Measurements from ENCODE around the gene STEAP2.

STEAP2 gene

DNA sequence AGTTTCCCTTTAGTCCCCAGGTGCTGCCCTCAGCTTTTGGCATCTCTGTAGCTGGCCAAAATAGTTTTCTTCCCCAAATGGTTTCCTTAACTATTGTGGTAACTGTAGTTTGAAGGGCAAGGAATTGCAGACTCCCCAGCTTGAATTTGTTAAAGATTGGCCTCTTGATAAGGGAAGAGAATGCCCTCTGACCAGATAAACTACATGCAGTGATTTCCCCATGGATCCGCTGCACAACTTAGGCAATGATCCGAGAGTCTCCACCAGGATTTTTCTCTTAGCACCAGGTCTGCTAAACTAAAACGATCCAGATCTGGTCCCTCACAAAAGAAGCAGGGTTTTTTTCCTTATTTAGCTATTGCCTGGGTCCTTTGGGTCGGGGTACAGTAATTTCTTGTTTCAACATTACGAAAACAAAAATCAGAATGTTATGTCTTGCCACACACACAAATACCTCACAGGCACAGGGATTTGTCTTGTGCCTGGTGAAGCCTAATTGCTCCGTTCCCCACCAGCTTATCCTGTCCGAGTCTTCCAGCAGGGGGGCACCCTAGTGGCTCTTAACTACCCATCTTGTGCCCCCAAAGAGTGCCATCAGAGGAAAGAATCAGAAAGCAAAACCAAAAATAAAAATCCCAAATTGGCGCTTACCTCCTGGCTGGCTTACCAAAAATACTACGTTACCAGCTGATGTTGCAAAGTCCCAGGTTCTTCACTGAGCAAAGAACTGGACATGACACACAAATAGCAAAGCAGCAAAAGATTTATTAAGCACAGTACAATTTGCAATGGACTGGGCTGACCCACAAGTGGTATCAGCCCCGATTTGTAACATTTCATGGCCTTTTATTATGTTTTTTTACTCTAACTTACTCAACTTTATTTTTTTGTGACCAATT, 16.4 kb upstream of the STEAP2 start:
- DNase-seq: no peak

DNA sequence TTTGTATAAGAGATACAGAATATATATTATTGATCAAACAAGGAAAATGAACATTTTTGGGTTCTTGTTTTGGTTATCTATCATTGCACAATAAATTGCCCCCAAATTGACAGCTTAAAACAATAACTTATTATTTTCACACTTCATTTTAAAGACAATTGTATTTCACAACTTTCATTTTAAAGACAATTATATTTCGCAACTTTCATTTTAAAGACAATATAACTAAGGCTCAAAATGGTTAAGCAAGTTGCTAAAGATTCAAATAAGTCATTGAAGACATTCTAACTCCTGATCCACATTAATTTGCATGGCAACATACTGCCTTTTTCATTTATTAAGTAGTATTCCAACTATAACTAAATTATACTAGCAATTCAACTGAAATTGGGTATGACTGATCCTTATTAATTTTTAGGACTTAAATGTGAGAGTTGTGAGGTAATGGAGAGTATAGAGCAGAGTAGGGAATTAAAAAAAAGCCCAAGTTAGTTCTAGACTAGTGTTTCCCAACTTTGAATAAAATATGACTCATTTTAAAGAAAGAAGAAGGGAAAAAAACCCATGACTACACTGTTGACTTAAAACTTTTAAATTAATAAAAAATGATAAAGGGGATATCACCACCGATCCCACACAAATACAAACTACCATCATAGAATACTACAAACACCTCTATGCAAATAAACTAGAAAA, 9.9 kb upstream of the STEAP2 start:
- DNase-seq: no peak

DNA sequence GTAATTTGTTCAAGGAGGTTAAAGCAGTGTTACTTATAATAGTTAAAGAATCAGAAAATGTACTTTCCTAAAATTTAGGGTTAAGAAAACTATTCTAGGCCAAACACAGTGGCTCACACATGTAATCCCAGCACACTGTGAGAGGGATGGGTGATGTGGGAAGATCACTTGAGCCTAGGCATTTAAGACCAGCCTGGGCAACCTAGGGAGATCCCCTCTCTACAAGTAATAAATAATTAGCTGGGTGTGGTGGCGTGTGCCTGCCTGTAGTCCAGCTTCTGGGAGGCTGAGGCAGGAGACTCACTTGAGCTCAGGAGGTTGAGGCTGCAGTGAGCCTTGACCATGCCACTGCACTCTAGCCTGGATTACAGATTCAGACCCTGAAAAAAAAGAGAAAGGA, 3.6 kb upstream of the STEAP2 start:
- DNase-seq: no peak

DNA sequence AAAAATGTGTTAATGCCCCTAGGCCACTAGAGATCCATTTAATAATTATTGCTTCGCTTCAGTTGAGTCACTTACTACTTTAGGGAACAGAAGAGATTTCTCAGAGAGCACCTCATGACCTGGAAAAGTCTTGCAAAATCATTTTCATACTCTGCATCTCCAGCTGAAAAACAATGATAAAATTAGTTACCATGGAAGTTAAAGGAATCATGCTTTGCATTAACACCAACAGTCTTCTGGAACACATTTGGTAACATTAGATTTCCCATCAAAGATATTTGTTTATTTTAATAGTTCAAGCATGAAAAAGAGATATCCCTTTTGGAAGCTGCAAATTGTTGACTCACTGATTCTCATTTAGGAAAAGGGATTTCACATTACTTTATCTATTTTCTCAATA, 1.8 kb upstream of the STEAP2 start:
- peak; percentile 60 to 74 for DNase-seq

DNA sequence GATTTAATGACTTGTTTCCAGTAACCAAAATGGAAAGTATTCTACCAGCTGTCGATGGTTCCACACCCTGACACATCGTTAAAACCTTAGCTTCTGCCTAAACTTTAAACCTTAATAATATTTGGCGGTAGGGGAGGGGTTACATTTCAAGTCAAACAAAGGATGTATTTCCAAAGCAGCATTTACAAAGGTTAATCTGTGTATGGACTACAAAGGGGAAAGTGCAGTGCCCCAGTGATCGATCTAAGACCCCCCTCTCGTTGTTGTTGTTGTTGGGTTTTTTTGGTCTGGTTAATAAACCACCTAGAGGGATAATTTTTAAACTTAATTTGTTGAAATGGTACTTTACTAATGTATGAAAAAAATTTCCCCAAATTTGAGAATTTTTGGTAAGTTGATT, 1.1 kb upstream of the STEAP2 start:
- DNase-seq: peak in 1 of 2 experiments; percentile 32

DNA sequence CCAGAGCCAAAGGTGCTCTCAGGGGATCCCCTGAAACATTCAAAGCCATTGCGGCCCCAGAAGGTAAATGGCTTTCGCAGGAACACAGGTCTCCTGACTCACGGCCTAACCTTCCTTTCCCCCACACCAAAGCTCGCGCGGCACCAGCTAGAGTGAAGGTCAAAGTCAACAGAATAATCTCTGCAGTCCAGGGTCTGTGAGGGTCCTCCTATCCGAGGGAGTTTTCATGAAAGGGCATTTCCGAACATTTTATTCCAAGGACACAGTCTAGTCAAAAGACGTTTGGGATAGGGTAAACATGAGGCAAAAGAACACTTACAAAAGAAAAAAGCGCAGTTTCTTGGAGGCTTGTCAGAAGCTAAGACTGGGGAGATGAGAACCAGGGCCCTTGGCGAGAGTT, 559 bp upstream of the STEAP2 start:
- peak; percentile 6 to 49 for DNase-seq

DNA sequence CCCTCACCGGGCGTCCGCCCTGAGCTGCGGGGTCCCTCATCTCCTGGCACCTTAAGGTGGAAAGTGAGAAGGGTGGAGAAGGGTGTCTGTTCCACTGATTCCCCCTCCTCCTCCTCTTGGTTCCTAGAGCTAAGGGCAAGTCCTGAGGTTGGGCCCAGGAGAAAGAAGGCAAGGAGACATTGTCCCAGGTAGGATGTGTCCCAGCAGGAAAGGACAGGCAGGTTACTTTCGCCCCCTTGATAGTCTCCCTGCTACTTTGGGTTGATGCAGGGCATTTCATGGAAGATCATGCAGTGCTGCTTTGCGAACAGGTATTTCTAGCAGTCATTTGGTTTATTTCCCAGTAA, 582 bp downstream of the STEAP2 start:
- DNase-seq: no peak

DNA sequence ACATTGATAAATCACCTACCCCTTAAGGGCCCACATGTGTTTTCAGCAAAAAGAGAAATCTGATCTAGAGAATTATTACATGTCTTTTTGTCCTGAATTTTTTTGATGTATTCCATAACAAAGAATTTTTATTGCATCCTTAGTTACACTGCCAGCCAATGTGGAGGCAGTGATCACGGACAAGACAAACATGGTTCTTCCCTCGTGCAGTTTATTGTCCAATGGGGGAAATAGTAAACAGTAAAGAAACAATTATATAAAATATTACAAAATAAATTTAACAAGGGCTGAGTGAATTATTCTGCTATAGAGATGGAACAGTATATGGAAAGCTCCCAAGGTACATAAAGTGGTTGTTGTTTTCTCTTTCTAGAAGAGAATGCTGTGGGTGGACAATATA, 2.0 kb downstream of the STEAP2 start:
- no peak for DNase-seq

DNA sequence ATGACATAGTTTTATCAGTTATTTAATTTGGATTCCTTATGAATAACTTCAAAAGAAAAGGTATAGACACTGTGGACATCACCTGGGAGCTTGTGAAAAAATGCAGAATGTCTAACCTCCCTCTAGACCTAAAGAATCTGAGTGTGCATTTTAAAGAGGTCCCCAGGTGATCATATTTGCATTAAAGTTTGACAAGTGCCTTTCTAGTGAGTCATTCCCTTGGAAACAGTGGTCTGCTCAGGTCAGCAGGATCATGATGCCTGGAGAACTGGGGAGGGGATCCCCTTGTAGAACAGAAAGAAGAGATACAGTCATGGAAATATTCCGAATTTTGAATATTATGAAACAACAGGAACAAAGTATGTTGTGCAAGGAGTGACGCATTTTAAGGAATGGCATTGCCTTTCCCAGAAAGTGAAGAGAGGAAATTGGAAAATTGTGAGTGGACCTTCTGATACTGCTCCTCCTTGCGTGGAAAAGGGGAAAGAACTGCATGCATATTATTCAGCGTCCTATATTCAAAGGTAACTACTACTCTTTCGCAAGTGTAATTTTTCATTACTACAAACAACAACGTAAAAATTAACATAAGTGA, 4.6 kb downstream of the STEAP2 start:
- DNase-seq: no peak

DNA sequence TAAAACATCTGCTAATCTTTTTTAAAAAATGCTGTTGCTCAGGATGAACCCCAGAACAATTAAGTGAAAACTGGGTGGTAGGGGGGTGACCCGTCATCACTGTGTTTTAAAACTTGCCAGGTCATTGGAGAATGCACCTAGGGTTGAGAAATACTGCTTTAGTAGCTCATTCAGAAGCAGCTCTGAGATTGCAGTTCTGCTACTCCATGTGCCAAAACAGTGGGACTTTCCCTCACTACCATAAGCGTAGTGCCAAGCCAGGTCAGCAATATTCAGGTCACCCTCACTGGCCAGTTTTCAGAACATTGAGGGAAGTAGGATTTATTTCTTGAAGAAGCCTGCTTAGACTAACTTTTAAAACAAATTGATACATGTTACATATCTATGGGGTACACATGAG, 5.2 kb downstream of the STEAP2 start:
- no peak for DNase-seq

DNA sequence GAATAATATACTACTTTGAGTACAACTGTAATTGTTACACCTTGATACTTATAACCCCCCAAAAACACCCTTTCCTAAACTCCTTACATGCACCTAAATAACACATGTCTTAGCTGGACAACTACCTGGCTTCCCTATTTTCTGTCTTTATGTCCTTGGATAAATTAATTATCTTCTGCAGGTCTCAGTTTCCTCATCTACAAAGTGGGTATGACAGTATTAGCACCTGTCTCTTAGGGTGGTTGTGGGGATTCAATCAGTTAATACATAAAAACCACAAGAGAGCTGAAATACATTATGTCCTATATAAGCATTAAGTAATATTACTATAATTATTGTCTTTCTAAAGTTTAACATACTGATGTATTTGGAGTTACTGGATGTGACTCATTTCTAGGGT, 10.8 kb downstream of the STEAP2 start:
- DNase-seq: no peak

DNA sequence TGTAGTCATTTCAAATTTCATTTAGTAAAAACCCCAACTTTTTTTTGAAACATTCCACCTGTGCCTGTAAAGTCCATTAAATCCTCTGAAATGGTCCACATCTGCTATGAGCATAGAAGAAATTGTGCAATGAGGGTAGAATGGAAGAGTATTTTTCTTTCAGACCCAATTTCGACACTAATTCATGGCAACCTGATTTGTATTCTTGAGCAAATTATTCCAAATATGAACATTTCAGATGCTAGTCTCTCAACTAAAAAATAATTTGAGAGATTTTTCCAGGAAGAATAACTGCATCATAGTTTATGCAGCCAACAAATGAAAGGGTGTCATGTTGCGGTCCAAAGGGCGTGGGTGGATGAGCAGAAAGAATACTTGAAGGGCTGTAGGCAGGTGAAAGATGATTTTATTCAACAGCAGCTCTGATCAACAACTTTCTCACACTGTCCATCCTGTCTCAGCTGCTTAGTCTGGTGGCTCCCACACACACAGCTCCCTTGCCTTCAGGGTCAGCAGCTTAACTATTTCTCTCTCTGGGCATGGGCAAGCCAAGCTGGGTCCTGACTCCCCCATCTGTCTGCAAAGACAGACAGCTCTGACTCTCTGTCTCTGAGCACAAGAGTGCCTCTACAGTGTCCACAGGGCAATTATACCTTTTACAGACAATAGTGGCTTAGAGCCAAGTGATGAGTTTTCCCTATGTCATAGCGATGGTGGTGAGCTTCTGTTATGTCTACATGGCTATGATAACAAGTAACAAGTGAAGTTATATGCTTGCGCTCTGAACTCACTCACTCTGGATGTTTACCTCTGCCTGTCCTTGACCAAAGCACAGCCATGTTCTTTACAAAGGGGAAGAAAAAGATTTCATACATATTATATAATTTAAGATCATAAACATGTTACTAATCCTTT, 11.5 kb downstream of the STEAP2 start:
- DNase-seq: peak; percentile 57 to 63

DNA sequence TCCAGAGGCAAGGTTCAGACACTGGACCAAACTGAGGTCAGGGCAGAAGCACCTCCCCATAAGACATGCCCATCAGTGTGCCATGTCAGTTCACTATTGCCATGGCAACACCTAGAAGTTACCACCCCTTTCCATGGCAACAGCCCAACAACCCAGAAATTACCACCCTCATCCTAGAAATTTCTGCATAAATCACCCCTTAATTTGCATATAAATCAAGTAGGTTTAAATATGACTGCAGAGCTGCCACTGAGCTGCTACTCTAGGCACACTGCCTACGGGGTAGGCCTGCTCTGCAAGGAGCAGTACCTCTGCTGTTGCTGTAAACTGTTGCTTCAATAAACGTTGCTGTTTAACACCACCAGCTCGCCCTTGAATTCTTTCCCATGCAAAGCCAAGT, 12.7 kb downstream of the STEAP2 start:
- peak; percentile 18 to 25 for DNase-seq

DNA sequence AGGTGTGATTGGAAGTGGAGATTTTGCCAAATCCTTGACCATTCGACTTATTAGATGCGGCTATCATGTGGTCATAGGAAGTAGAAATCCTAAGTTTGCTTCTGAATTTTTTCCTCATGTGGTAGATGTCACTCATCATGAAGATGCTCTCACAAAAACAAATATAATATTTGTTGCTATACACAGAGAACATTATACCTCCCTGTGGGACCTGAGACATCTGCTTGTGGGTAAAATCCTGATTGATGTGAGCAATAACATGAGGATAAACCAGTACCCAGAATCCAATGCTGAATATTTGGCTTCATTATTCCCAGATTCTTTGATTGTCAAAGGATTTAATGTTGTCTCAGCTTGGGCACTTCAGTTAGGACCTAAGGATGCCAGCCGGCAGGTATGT, 13.6 kb downstream of the STEAP2 start:
- DNase-seq: no peak

DNA sequence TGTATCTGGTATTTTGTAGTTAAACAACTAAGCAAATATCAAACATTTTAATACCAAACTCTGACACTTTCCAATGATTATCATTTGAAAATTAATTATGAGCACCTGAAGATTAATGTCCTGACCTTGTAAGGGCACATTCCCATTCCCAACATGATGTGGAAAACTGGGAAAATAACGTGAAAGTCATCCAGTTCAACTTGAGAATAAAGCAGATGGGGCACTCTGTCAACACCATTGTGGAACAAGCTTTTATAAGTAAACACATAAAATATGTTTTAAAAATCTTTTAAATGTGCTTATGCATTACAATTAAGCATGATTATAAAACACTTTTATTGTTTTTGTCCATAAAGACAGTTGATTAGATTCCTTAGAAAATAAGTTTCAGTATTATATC, 14.1 kb downstream of the STEAP2 start:
- DNase-seq: no peak

DNA sequence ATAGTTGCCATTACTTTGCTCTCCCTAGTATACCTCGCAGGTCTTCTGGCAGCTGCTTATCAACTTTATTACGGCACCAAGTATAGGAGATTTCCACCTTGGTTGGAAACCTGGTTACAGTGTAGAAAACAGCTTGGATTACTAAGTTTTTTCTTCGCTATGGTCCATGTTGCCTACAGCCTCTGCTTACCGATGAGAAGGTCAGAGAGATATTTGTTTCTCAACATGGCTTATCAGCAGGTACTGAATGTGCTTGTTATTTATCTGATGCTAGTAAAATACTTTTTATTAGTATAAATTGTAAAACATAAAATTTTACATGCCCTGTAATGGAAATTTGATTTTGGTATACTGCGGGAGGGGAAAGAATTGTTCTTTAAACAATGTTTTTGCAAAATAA, 15.7 kb downstream of the STEAP2 start:
- no peak for DNase-seq

DNA sequence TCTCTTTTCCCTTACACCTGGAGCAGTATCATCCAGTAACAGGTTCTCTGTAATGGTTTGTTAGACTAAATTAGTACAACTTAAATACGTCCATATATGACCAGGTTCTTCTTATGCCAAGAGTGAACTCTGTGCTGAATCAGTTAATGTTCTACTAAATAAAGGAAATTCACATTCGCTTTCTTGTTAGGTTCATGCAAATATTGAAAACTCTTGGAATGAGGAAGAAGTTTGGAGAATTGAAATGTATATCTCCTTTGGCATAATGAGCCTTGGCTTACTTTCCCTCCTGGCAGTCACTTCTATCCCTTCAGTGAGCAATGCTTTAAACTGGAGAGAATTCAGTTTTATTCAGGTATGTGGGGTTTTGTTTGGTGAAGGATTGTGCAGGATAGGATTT, 18.1 kb downstream of the STEAP2 start:
- DNase-seq: no peak

DNA sequence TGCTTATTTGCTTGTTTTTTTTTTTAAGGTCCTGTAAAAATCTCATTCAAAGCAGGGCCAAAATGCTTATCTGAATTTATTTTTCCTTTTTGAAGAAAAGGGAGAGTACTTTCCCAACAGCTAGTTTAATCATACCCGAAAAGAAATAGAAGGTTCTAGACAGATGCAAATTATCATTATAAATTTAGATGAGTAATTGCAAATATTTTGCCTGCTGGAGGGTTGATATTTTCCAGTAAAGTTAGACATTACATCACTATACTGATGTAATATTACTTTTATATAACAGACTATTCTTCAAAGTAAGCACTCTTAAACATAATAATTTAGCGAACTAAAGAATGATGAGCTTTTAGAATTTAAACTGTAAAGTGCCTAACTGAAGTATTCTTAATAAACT, 19.3 kb downstream of the STEAP2 start:
- DNase-seq: no peak

DNA sequence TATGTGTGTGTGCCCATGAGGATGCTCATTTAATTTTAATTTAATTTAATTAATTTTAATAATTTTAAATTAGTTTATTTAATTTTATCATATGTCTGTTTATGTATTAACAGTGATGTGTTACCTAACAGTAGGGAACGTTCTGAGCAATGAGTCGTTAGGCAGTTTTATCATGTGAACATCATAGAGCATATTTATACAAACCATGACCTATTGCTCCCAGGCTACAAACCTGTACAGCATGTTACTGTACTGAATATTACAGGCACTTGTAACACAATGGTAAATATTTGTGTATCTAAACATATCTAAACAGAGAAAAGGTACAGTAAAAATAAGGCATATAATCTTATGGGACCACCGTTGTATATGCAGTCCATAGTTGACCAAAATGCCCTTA, 19.8 kb downstream of the STEAP2 start:
- DNase-seq: no peak

DNA sequence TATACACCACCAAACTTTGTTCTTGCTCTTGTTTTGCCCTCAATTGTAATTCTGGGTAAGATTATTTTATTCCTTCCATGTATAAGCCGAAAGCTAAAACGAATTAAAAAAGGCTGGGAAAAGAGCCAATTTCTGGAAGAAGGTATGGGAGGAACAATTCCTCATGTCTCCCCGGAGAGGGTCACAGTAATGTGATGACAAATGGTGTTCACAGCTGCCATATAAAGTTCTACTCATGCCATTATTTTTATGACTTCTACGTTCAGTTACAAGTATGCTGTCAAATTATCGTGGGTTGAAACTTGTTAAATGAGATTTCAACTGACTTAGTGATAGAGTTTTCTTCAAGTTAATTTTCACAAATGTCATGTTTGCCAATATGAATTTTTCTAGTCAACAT, 20.9 kb downstream of the STEAP2 start:
- DNase-seq: no peak

DNA sequence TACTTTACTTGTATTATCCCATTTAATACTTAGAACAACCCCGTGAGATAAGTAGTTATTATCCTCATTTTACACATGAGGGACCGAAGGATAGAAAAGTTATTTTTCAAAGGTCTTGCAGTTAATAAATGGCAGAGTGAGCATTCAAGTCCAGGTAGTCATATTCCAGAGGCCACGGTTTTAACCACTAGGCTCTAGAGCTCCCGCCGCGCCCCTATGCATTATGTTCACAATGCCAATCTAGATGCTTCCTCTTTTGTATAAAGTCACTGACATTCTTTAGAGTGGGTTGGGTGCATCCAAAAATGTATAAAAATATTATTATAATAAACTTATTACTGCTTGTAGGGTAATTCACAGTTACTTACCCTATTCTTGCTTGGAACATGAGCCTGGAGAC, 22.0 kb downstream of the STEAP2 start:
- no peak for DNase-seq

DNA sequence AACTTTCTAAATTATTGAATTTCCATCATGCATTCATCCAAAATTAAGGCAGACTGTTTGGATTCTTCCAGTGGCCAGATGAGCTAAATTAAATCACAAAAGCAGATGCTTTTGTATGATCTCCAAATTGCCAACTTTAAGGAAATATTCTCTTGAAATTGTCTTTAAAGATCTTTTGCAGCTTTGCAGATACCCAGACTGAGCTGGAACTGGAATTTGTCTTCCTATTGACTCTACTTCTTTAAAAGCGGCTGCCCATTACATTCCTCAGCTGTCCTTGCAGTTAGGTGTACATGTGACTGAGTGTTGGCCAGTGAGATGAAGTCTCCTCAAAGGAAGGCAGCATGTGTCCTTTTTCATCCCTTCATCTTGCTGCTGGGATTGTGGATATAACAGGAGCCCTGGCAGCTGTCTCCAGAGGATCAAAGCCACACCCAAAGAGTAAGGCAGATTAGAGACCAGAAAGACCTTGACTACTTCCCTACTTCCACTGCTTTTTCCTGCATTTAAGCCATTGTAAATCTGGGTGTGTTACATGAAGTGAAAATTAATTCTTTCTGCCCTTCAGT, 25.3 kb downstream of the STEAP2 start:
- no peak for DNase-seq

DNA sequence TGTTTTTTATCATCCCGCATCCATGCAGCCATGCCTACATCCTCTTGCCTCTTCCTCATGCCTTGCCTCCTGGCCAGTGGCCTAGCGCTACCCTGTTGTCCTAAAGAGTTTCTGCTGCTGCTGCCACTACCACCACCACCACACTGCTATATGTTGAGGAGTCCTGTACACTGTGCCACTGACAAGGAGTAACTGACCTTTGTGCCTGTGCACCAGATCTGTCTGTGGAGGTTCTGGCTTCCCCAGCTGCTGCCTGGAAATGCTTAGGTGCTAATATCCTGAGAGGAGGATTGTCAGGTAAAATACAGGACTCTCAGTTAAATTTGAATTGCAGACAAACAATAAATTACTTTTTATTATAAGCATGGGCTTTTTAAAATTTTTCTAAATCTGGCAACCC, 26.5 kb downstream of the STEAP2 start:
- DNase-seq: no peak

All from NCI-H526 (cell line).